WTC11 (cell line): ENCODE data around the gene SLC24A3.

Experiments used
- CREM ChIP-seq: sonication (generic); formaldehyde crosslinking; IDR thresholded peaks from 2 replicates; pipeline ENCODE4 v1.8.1; 2022; ENCODE audit warnings: mild to moderate bottlenecking, missing genetic modification reagents, moderate library complexity
- CTCF ChIP-seq: fragments of 200-600 bp; IDR thresholded peaks from 2 replicates; pipeline ENCODE4 v1.8.0; 2022; ENCODE audit warnings: antibody characterized with exemption
- E2F5 ChIP-seq: sonication (generic); formaldehyde crosslinking; IDR thresholded peaks from 2 replicates; pipeline ENCODE4 v1.8.1; 2022; ENCODE audit warnings: mild to moderate bottlenecking, moderate library complexity, missing genetic modification reagents
- FOXJ3 ChIP-seq: sonication (generic); formaldehyde crosslinking; IDR thresholded peaks from 2 replicates; pipeline ENCODE4 v1.9.0; 2021; ENCODE audit warnings: missing genetic modification reagents, mild to moderate bottlenecking, borderline replicate concordance
- NR2C2 ChIP-seq: sonication (generic); formaldehyde crosslinking; IDR thresholded peaks from 2 replicates; pipeline ENCODE4 v1.8.0; 2022; ENCODE audit warnings: mild to moderate bottlenecking, missing genetic modification reagents
- SMAD3 ChIP-seq: sonication (generic); formaldehyde crosslinking; IDR thresholded peaks from 2 replicates; pipeline ENCODE4 v1.8.0; 2022; ENCODE audit warnings: missing genetic modification reagents, mild to moderate bottlenecking, borderline replicate concordance
- ZMAT4 ChIP-seq: fragments of 250-450 bp; sonication (Bioruptor Pico); IDR thresholded peaks from 2 replicates; pipeline ENCODE4 v1.9.0; 2021; ENCODE audit warnings: mild to moderate bottlenecking
- ZNF281 ChIP-seq: sonication (generic); formaldehyde crosslinking; IDR thresholded peaks from 2 replicates; pipeline ENCODE4 v1.8.0; 2023; ENCODE audit warnings: mild to moderate bottlenecking, missing genetic modification reagents
- TF ChIP-seq, protein P1 (sequence below): sonication (generic); formaldehyde crosslinking; IDR thresholded peaks from 2 replicates; pipeline ENCODE4 v1.8.1; 2022; ENCODE audit warnings: low read depth, missing genetic modification reagents, borderline replicate concordance
- TF ChIP-seq, protein P2 (sequence below): fragments of 250-450 bp; sonication (Bioruptor Pico); IDR thresholded peaks from 2 replicates; pipeline ENCODE4 v1.9.0; 2021; ENCODE audit warnings: moderate library complexity, mild to moderate bottlenecking, inconsistent platforms, borderline replicate concordance

DNA sequence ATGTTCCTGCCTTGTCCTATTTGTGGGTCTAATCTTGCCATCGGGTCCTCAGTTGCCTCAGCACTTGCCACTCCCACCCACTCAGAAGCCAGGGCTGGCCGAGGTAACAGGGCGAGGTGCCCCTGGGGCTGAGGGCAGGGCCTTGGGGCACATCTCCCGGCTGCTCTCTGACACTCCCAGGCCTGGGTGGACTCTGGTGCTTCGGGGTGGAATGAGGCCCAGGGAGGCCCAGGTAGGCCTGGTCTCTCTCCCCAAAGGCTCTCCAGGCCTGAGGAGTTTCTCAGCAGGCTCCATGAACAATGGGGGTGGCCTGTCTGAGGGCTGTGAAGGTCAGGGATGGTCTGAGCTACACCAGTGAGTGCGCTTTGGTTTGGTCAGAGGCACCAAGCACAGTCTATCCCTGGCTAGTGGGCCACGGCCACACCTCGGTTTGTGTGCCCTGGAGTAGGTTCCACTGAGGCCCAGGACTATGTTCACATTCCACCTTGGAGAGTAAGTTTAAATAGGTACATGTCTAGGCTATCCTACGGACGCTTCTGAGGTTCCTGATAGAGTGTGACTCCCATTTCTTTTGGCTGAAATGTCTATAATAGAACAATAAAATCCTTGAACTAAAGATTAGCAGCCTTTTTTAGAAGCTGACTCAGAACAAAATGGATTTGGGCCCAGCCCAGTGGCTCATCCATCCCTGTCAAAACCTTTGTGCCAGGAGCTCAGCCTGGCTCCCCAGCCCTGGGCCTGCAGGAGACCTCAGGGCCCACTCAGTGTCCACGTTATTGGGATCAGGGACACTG, 78.8 kb downstream of the SLC24A3 start:
- TF ChIP-seq CTCF (no peak), SMAD3 (CRISPR knock-in tag) (no peak), E2F5 (CRISPR knock-in tag) (no peak), FOXJ3 (CRISPR knock-in tag) (no peak), ZMAT4 (no peak), NR2C2 (CRISPR knock-in tag) (no peak), ZNF281 (CRISPR knock-in tag) (no peak), CREM (CRISPR knock-in tag) (no peak)
- TF ChIP-seq, protein P1, sequence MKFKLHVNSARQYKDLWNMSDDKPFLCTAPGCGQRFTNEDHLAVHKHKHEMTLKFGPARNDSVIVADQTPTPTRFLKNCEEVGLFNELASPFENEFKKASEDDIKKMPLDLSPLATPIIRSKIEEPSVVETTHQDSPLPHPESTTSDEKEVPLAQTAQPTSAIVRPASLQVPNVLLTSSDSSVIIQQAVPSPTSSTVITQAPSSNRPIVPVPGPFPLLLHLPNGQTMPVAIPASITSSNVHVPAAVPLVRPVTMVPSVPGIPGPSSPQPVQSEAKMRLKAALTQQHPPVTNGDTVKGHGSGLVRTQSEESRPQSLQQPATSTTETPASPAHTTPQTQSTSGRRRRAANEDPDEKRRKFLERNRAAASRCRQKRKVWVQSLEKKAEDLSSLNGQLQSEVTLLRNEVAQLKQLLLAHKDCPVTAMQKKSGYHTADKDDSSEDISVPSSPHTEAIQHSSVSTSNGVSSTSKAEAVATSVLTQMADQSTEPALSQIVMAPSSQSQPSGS (CRISPR knock-in tag): no peak
- TF ChIP-seq, protein P2, sequence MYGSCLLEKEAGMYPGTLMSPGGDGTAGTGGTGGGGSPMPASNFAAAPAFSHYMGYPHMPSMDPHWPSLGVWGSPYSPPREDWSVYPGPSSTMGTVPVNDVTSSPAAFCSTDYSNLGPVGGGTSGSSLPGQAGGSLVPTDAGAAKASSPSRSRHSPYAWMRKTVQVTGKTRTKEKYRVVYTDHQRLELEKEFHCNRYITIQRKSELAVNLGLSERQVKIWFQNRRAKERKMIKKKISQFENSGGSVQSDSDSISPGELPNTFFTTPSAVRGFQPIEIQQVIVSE (CRISPR knock-in tag): no peak
